Measurements from ENCODE around the gene AKAP8. TPM values are rescaled to one million over a fixed set of nuclear protein-coding genes. Genes with fewer than 3 reads are reported as not detected.
"Not testable (repeated sequence)": the region's sequence is repeated elsewhere in the genome, so short reads cannot be mapped to it uniquely, and the experiment has no call there.

AKAP8 gene
- total RNA-seq, 1 experiment from 2014 or later: 59.5 TPM

GRCh38 chr19:15353908-15354307 lies 25.7 kb downstream of the AKAP8 start:
- H2BK15ac ChIP-seq (ENCODE audit: low read depth, low read length): no peak overlapping the region
- H2AFZ ChIP-seq (ENCODE audit: low read length): no peak overlapping the region
- no peak overlapping the region for H3K27ac ChIP-seq (ENCODE audit: insufficient read length, low read depth, low read length)
- WGBS (ENCODE audit: extremely low coverage, insufficient read length, low lambda C conversion rate): no CpG with 5 or more reads among the region's 4 CpGs
- no peaks in the 10 kb centered on the region for H3K9me3 ChIP-seq (ENCODE audit: control insufficient read depth, low read depth, low read length)
- no peaks in the 10 kb centered on the region for H3K23me2 ChIP-seq (ENCODE audit: insufficient read length, low read depth, low read length, poor library complexity, severe bottlenecking)
- H3K56ac ChIP-seq (ENCODE audit: insufficient read length, low read depth, low read length): no peak overlapping the region
- no peaks in the 10 kb centered on the region for H3K4me1 ChIP-seq (ENCODE audit: insufficient read depth, low read length)
- no peak for DNase-seq
- Mint-ChIP-seq H3K4me1 (no peaks in the 10 kb centered on the region), H3K36me3 (ENCODE audit: insufficient read depth in 1 of 3, low read depth in 3 of 3) (peaks cover 38 to 56% (median 41%) of the 10 kb centered on the region in 3 experiments; a peak in 6 of 7 replicates), H3K4me3 (no peak overlapping the region), H3K27me3 (ENCODE audit: low read depth) (no peaks in the 10 kb centered on the region), H3K9me3 (no peaks in the 10 kb centered on the region; a peak in 1 of 5 replicates), H3K27ac (no peak overlapping the region)
- H2BK12ac ChIP-seq (ENCODE audit: insufficient read length, low read depth, low read length): no peak overlapping the region
- H3K23ac ChIP-seq (ENCODE audit: insufficient read length, low read depth, low read length): no peak overlapping the region
- H3K4me2 ChIP-seq (ENCODE audit: insufficient read depth, insufficient read length, low read length): no peak overlapping the region
- TF ChIP-seq CTCF (conservative IDR thresholded peaks at IDR 0.05): no peak
- H4K91ac ChIP-seq (ENCODE audit: insufficient read length, low read depth, low read length): no peak overlapping the region
- H3K9ac ChIP-seq (ENCODE audit: extremely low read depth, insufficient read length, low read length): no peak overlapping the region
- H3K79me2 ChIP-seq (ENCODE audit: insufficient read depth, low read length): no peaks in the 10 kb centered on the region
- H3K4ac ChIP-seq (ENCODE audit: low read depth, low read length): no peak overlapping the region
- no peak overlapping the region for H2BK20ac ChIP-seq (ENCODE audit: low read depth, low read length, poor library complexity, severe bottlenecking)
- H3K18ac ChIP-seq (ENCODE audit: insufficient read length, low read depth, low read length): no peak overlapping the region
- H3K14ac ChIP-seq (ENCODE audit: insufficient read depth, low read length): no peak overlapping the region
- no peak overlapping the region for H4K5ac ChIP-seq (ENCODE audit: insufficient read length, low read depth, low read length)
- H3K27me3 ChIP-seq (ENCODE audit: insufficient read depth, low read length): no peaks in the 10 kb centered on the region
- no peak overlapping the region for H2AK5ac ChIP-seq (ENCODE audit: insufficient read length, low read length)
- no peaks in the 10 kb centered on the region for H4K20me1 ChIP-seq (ENCODE audit: control insufficient read depth, insufficient read depth, insufficient read length)
- H4K8ac ChIP-seq (replicated peaks; ENCODE audit: insufficient read length, low read depth, low read length): no peak overlapping the region
- no peak overlapping the region for H3T11ph ChIP-seq (ENCODE audit: low read length)
- no peak overlapping the region for H2BK5ac ChIP-seq (ENCODE audit: insufficient read length, low read length)
- no peaks in the 10 kb centered on the region for H3K79me1 ChIP-seq (ENCODE audit: insufficient read depth, low read depth, low read length, poor library complexity, severe bottlenecking)
- no peak overlapping the region for H2BK120ac ChIP-seq (ENCODE audit: low read depth, low read length, poor library complexity, severe bottlenecking)

- H2BK5ac ChIP-seq (ENCODE audit: insufficient read length, low read length); H3K4me1 Mint-ChIP-seq; H3K23me2 ChIP-seq (ENCODE audit: insufficient read length, low read depth, low read length, poor library complexity, severe bottlenecking); H3K14ac ChIP-seq (ENCODE audit: insufficient read depth, low read length); H3K4me1 ChIP-seq (ENCODE audit: insufficient read depth, low read length); H4K8ac ChIP-seq (replicated peaks; ENCODE audit: insufficient read length, low read depth, low read length); H2BK15ac ChIP-seq (ENCODE audit: low read depth, low read length); H3K4ac ChIP-seq (ENCODE audit: low read depth, low read length); H4K20me1 ChIP-seq (ENCODE audit: control insufficient read depth, insufficient read depth, insufficient read length); H3K9me3 Mint-ChIP-seq; H3K4me2 ChIP-seq (ENCODE audit: insufficient read depth, insufficient read length, low read length); H3K4me3 Mint-ChIP-seq; DNase-seq; H2BK12ac ChIP-seq (ENCODE audit: insufficient read length, low read depth, low read length); H3K9ac ChIP-seq (ENCODE audit: extremely low read depth, insufficient read length, low read length); H3K27me3 ChIP-seq (ENCODE audit: insufficient read depth, low read length); H3T11ph ChIP-seq (ENCODE audit: low read length); H2AK5ac ChIP-seq (ENCODE audit: insufficient read length, low read length); H2BK120ac ChIP-seq (ENCODE audit: low read depth, low read length, poor library complexity, severe bottlenecking); H4K91ac ChIP-seq (ENCODE audit: insufficient read length, low read depth, low read length); H3K56ac ChIP-seq (ENCODE audit: insufficient read length, low read depth, low read length); H3K23ac ChIP-seq (ENCODE audit: insufficient read length, low read depth, low read length); H3K79me1 ChIP-seq (ENCODE audit: insufficient read depth, low read depth, low read length, poor library complexity, severe bottlenecking); H3K27ac ChIP-seq (ENCODE audit: insufficient read length, low read depth, low read length); H2BK20ac ChIP-seq (ENCODE audit: low read depth, low read length, poor library complexity, severe bottlenecking); H3K27me3 Mint-ChIP-seq (ENCODE audit: low read depth); H3K18ac ChIP-seq (ENCODE audit: insufficient read length, low read depth, low read length); H4K5ac ChIP-seq (ENCODE audit: insufficient read length, low read depth, low read length); H3K79me2 ChIP-seq (ENCODE audit: insufficient read depth, low read length); H3K9me3 ChIP-seq (ENCODE audit: control insufficient read depth, low read depth, low read length); H2AFZ ChIP-seq (ENCODE audit: low read length): not testable (repeated sequence)
- Mint-ChIP-seq H3K27ac (peak overlapping the region in 2 of 3 experiments; percentile 23 to 65; a peak in 1 of 7 replicates), H3K36me3 (ENCODE audit: insufficient read depth in 1 of 3, low read depth in 3 of 3) (peaks cover 25 to 42% (median 27%) of the 10 kb centered on the region in 3 experiments; a peak in 6 of 7 replicates)
- WGBS (ENCODE audit: extremely low coverage, insufficient read length, low lambda C conversion rate): no CpG with 5 or more reads among the region's 8 CpGs
Observed at GRCh38 chr19:15352535-15352934, 27.1 kb downstream of the AKAP8 start.
